ENCODE results near the gene RAB11FIP5. TPM values are rescaled to one million over a fixed set of nuclear protein-coding genes. Genes with fewer than 3 reads are reported as not detected.
"Not testable (repeated sequence)": the region's sequence is repeated elsewhere in the genome, so short reads cannot be mapped to it uniquely, and the experiment has no call there.

The RAB11FIP5 gene
- total and polyA plus RNA-seq, 2 donors from 2014 or later = 49.6 to 57.1 TPM

- intact Hi-C loops (cut with DNase I) = no loop called here
- no peak for FAIRE-seq
- H3K4me1 ChIP-seq (ENCODE audit: control insufficient read depth in 2 of 3, insufficient read depth in 2 of 3, low read depth in 1 of 3, low read length in 3 of 3) = peaks cover 0 to 24% (median 11%) of the 10 kb centered on the region in 3 donors
- no peaks in the 10 kb centered on the region for H3K27me3 ChIP-seq (ENCODE audit: control insufficient read depth, insufficient read depth, low read length)
- H3K4me3 ChIP-seq (ENCODE audit: low read length in 3 of 3) = peak overlapping the region in 2 of 3 donors; percentile 83 to 85
- no peaks in the 10 kb centered on the region for H3K9me3 ChIP-seq (ENCODE audit: control insufficient read depth in 2 of 3, insufficient read depth in 1 of 3, low read length in 3 of 3)
- TF ChIP-seq, protein P1, sequence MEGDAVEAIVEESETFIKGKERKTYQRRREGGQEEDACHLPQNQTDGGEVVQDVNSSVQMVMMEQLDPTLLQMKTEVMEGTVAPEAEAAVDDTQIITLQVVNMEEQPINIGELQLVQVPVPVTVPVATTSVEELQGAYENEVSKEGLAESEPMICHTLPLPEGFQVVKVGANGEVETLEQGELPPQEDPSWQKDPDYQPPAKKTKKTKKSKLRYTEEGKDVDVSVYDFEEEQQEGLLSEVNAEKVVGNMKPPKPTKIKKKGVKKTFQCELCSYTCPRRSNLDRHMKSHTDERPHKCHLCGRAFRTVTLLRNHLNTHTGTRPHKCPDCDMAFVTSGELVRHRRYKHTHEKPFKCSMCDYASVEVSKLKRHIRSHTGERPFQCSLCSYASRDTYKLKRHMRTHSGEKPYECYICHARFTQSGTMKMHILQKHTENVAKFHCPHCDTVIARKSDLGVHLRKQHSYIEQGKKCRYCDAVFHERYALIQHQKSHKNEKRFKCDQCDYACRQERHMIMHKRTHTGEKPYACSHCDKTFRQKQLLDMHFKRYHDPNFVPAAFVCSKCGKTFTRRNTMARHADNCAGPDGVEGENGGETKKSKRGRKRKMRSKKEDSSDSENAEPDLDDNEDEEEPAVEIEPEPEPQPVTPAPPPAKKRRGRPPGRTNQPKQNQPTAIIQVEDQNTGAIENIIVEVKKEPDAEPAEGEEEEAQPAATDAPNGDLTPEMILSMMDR (IDR thresholded peaks at IDR 0.05; ENCODE audit: borderline replicate concordance, extremely low read depth, insufficient read depth) = no peak
- peak overlapping the region in 2 of 3 donors; percentile 43 to 84 for H3K9ac ChIP-seq (ENCODE audit: low read length in 3 of 3)
- no peak for DNase-seq
- no peak overlapping the region for H3K27ac ChIP-seq (ENCODE audit: low read depth in 2 of 2, low read length in 2 of 2)
- H3K36me3 ChIP-seq (ENCODE audit: control insufficient read depth in 2 of 3, insufficient read depth in 3 of 3, low read length in 3 of 3) = no peaks in the 10 kb centered on the region
Measured at GRCh38 chr2:73069041-73069854, 43.5 kb downstream of the RAB11FIP5 start.

DNA sequence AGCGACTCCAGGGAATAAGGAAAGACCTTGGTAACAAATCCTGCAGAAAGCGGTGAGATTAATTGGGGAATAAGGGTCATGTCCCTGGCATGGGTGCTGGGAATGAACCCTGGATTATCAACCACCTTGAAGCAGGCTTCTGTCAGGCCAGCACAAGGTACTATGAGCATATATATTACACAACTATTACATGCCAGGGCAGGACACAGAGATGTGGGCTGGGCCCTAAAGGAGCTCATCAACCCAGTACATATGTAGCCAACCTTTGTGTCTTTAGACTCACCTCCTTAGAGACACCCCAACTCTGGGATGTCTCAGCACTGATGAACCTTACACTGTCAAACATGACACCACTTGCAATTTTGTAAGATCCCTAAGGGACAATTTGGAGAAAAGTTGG is 44.6 kb downstream of the RAB11FIP5 start:
- Histone ChIP-seq H3K9me3 (ENCODE audit: control insufficient read depth in 2 of 3, insufficient read depth in 1 of 3, low read length in 3 of 3) (no peaks in the 10 kb centered on the region), H3K9ac (ENCODE audit: low read length in 3 of 3) (no peak overlapping the region), H3K4me3 (ENCODE audit: low read length in 3 of 3) (peak overlapping the region in 2 of 3 donors; percentile 4 to 23), H3K27ac (ENCODE audit: low read depth in 2 of 2, low read length in 2 of 2) (no peak overlapping the region), H3K27me3 (ENCODE audit: control insufficient read depth, insufficient read depth, low read length) (no peaks in the 10 kb centered on the region), H3K4me1 (ENCODE audit: control insufficient read depth in 2 of 3, insufficient read depth in 2 of 3, low read depth in 1 of 3, low read length in 3 of 3) (peaks cover 0 to 31% (median 11%) of the 10 kb centered on the region in 3 donors), H3K36me3 (ENCODE audit: control insufficient read depth in 2 of 3, insufficient read depth in 3 of 3, low read length in 3 of 3) (no peaks in the 10 kb centered on the region)
- DNase-seq (no peak), FAIRE-seq (no peak)
- intact Hi-C loops (cut with DNase I) = no loop called here
- TF ChIP-seq, protein P1 (IDR thresholded peaks at IDR 0.05; ENCODE audit: borderline replicate concordance, extremely low read depth, insufficient read depth) = no peak

DNA sequence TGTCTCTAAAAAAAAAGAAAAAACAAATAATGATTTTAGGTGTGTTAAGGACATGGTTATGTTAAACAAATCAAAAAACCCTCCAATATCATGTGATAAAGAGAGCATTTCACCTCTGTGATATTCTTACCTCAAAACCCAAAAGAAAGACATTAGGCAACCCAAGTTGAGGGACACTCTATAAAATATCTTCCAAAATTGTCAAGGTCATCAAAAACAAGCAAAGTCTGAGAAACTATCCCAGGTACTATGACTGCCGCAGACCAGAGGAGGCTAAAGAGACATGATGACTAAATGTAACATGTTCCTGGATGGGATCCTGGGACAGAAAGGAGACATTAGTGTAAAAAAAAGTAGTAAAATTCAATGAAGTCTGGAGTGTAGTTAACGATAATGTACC is 45.7 kb downstream of the RAB11FIP5 start:
- Histone ChIP-seq H3K27ac (ENCODE audit: low read depth in 2 of 2, low read length in 2 of 2) (no peak overlapping the region), H3K4me3 (ENCODE audit: low read length in 3 of 3) (no peak overlapping the region), H3K27me3 (ENCODE audit: control insufficient read depth, insufficient read depth, low read length) (no peaks in the 10 kb centered on the region), H3K9ac (ENCODE audit: low read length in 3 of 3) (no peak overlapping the region), H3K4me1 (ENCODE audit: control insufficient read depth in 2 of 3, insufficient read depth in 2 of 3, low read depth in 1 of 3, low read length in 3 of 3) (peaks cover 0 to 27% (median 11%) of the 10 kb centered on the region in 3 donors), H3K36me3 (ENCODE audit: control insufficient read depth in 2 of 3, insufficient read depth in 3 of 3, low read length in 3 of 3) (peaks cover 0 to 2% (median 0%) of the 10 kb centered on the region in 3 donors), H3K9me3 (ENCODE audit: control insufficient read depth in 2 of 3, insufficient read depth in 1 of 3, low read length in 3 of 3) (no peaks in the 10 kb centered on the region)
- intact Hi-C loops (cut with DNase I) = no loop called here
- TF ChIP-seq, protein P1 (IDR thresholded peaks at IDR 0.05; ENCODE audit: borderline replicate concordance, extremely low read depth, insufficient read depth) = no peak
- DNase-seq = no peak
- no peak for FAIRE-seq

GRCh38 chr2:73065070-73065469 is 47.7 kb downstream of the RAB11FIP5 start:
- peaks cover 0 to 22% (median 11%) of the 10 kb centered on the region in 3 donors for H3K4me1 ChIP-seq (ENCODE audit: control insufficient read depth in 2 of 3, insufficient read depth in 2 of 3, low read depth in 1 of 3, low read length in 3 of 3)
- FAIRE-seq; H3K36me3 ChIP-seq (ENCODE audit: control insufficient read depth in 2 of 3, insufficient read depth in 3 of 3, low read length in 3 of 3); H3K9me3 ChIP-seq (ENCODE audit: control insufficient read depth in 2 of 3, insufficient read depth in 1 of 3, low read length in 3 of 3); H3K4me3 ChIP-seq (ENCODE audit: low read length in 3 of 3); intact Hi-C loops (cut with DNase I); H3K27ac ChIP-seq (ENCODE audit: low read depth in 2 of 2, low read length in 2 of 2); DNase-seq; H3K27me3 ChIP-seq (ENCODE audit: control insufficient read depth, insufficient read depth, low read length); H3K9ac ChIP-seq (ENCODE audit: low read length in 3 of 3): not testable (repeated sequence)

Data from kidney (tissue), 14 donors.